Gastroesophageal sphincter (tissue), 4 donors: Measurements from ENCODE around the gene WEE1. TPM values are rescaled to one million over a fixed set of nuclear protein-coding genes. Genes with fewer than 3 reads are reported as not detected.

Experiments
- ATAC-seq: fragments of 150-250 bp; one replicate; pipeline ENCODE4 v1.9.1; 2016; ENCODE audit warnings: mild to moderate bottlenecking, moderate library complexity
- H3K27ac ChIP-seq, 4 donors: fragments of 200-600 bp; sonication (generic) in 3 of 4; 1 replicate in 3 of 4; 2 replicates in 1 of 4; pipeline ENCODE4 v1.5.1; 2016 to 2019
- H3K27me3 ChIP-seq: fragments of 200-600 bp; sonication (generic); one replicate; pipeline ENCODE4 v1.5.1; 2019
- H3K36me3 ChIP-seq, 2 donors: fragments of 200-600 bp; sonication (generic); one replicate each; pipeline ENCODE4 v1.5.1; 2019; ENCODE audit warnings: control low read depth in 1 of 2
- H3K4me1 ChIP-seq, 3 donors: fragments of 200-600 bp; sonication (generic); 1 replicate in 2 of 3; 2 replicates in 1 of 3; pipeline ENCODE4 v1.5.1; 2016 to 2019; ENCODE audit warnings: control low read depth in 2 of 3
- H3K4me3 ChIP-seq, 2 donors: fragments of 200-600 bp; sonication (generic); one replicate each; pipeline ENCODE4 v1.5.1; 2019; ENCODE audit warnings: mild to moderate bottlenecking in 1 of 2, moderate library complexity in 1 of 2
- H3K9me3 ChIP-seq, 3 donors: fragments of 200-600 bp; sonication (generic); one replicate each; pipeline ENCODE4 v1.5.1; 2017 to 2019; ENCODE audit warnings: control low read depth in 2 of 3
- CTCF ChIP-seq, 4 experiments: fragments of 200-600 bp in 2 of 4; fragments of 450-650 bp in 2 of 4; sonication (generic) in 1 of 4; IDR thresholded peaks; one replicate each; pipeline ENCODE4 v1.5.1; 2017 to 2019; ENCODE audit warnings: antibody characterized with exemption in 4 of 4, mild to moderate bottlenecking in 2 of 4, moderate library complexity in 2 of 4
- EP300 ChIP-seq: sonication (generic); formaldehyde crosslinking; IDR thresholded peaks from one replicate; pipeline ENCODE4 v1.6.1; 2017; ENCODE audit warnings: antibody characterized with exemption, mild to moderate bottlenecking
- POLR2A ChIP-seq, 2 donors: fragments of 450-650 bp; IDR thresholded peaks; one replicate each; pipeline ENCODE4 v1.6.1; 2017; ENCODE audit warnings: antibody characterized with exemption in 2 of 2, mild to moderate bottlenecking in 2 of 2, moderate library complexity in 1 of 2
- POLR2AphosphoS5 ChIP-seq: sonication (generic); formaldehyde crosslinking; IDR thresholded peaks from one replicate; pipeline ENCODE4 v1.6.1; 2017; ENCODE audit warnings: antibody characterized with exemption
- WGBS, 2 donors: methylation state at CpG; one replicate each; pipeline ENCODE4 v1.1.5; 2018; ENCODE audit warnings: low coverage in 1 of 2; 5-methylcytosine and 5-hydroxymethylcytosine counted together
- total RNA-seq, 4 donors: library from RNA; depleted of rRNA; stranded (reverse); fragments of >200 nt; gene quantifications; one replicate each; pipeline ENCODE4 v1.1.0, GENCODE V29; 2016

The WEE1 gene
- total RNA-seq, 4 donors from 2014 or later = 42.5 to 65.3 (median 51.3) TPM

DNA sequence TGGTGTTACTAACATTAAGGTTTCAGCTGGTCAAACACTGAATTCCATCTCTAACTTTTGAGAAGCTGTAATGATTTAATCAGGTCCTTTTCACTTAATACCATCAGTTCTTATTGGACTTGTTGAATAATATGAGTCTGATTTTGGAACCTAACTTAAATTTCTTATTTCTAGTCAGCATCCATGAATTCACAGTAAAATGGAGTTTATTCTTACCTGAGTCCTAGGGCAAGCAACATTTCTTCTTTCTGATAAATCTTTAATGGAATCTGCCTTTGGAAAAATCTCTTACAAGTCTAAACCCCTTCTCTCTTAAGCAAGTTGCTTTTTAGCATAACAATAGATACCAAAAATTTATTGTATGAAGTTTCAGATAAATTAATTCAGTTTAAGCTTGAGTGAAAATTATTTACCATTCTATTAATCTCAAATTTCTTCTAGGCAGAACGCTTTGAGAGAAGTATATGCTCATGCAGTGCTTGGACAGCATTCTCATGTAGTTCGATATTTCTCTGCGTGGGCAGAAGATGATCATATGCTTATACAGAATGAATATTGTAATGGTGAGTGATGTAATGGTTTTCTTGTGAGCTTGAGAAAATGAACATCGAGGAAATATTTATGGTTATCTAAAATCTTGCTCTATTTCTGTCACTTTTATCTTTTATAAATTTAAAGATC, 3.4 kb downstream of the WEE1 start:
- no peak for TF ChIP-seq EP300
- TF ChIP-seq CTCF (IDR thresholded peaks at IDR 0.05) = no peak
- H3K27ac ChIP-seq = peak overlapping the region; percentile 90 to 99 (median 96)
- peaks cover 0 to 15% of the 10 kb centered on the region in 2 donors for H3K36me3 ChIP-seq
- no peak for ATAC-seq
- H3K4me1 ChIP-seq = peaks cover 2 to 26% (median 5%) of the 10 kb centered on the region in 3 donors
- H3K4me3 ChIP-seq = peak overlapping the region; percentile 68 to 88
- no peaks in the 10 kb centered on the region for H3K9me3 ChIP-seq
- whole genome bisulfite sequencing, 2 donors = 15 to 32% methylated on average over 4 of the region's 4 CpGs
- H3K27me3 ChIP-seq = no peaks in the 10 kb centered on the region

GRCh38 chr11:9577556-9577955, 4.1 kb downstream of the WEE1 start:
- peak overlapping the region; percentile 40 to 99 (median 92) for H3K27ac ChIP-seq
- H3K36me3 ChIP-seq = peaks cover 0 to 22% of the 10 kb centered on the region in 2 donors
- no peaks in the 10 kb centered on the region for H3K9me3 ChIP-seq
- TF ChIP-seq CTCF (IDR thresholded peaks at IDR 0.05) (no peak), POLR2AphosphoS5 (no peak), POLR2A (IDR thresholded peaks at IDR 0.05) (no peak), EP300 (no peak)
- H3K4me1 ChIP-seq = peaks cover 0 to 20% (median 2%) of the 10 kb centered on the region in 3 donors
- no peaks in the 10 kb centered on the region for H3K27me3 ChIP-seq
- ATAC-seq = no peak
- WGBS, 2 donors = 23 to 31% methylated on average over 7 of the region's 7 CpGs
- peak overlapping the region; percentile 29 to 88 for H3K4me3 ChIP-seq

DNA sequence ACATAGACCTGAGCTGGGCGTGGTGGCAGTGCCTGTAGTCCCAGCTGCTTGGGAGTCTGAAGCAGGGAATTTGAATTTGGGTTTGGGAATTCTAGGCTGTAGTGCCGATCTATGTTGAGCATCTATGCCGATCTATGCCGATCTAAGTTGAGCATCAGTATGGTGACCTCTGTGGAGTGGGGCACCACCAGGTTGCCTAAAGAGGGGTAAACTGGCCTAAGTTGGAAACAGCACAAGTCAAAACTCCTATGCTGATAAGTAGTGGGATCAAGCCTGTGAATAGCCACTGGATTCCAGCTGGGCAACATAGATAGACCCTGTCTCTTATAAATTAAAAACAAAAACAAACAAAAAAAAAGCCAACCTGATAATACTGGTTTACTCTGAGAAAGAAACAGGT, 7.4 kb downstream of the WEE1 start:
- no peak for TF ChIP-seq POLR2AphosphoS5
- TF ChIP-seq POLR2A (IDR thresholded peaks at IDR 0.05) = no peak
- no peak for TF ChIP-seq EP300
- no peak for TF ChIP-seq CTCF (IDR thresholded peaks at IDR 0.05)
- WGBS, 2 donors = 95 to 98% methylated on average over 3 to 4 of the region's 4 CpGs
- Histone ChIP-seq H3K36me3 (peaks cover 0 to 55% of the 10 kb centered on the region in 2 donors), H3K9me3 (no peaks in the 10 kb centered on the region), H3K4me3 (no peak overlapping the region), H3K27me3 (no peaks in the 10 kb centered on the region), H3K4me1 (peaks cover 0 to 20% (median 2%) of the 10 kb centered on the region in 3 donors), H3K27ac (no peak overlapping the region)
- ATAC-seq = no peak

DNA sequence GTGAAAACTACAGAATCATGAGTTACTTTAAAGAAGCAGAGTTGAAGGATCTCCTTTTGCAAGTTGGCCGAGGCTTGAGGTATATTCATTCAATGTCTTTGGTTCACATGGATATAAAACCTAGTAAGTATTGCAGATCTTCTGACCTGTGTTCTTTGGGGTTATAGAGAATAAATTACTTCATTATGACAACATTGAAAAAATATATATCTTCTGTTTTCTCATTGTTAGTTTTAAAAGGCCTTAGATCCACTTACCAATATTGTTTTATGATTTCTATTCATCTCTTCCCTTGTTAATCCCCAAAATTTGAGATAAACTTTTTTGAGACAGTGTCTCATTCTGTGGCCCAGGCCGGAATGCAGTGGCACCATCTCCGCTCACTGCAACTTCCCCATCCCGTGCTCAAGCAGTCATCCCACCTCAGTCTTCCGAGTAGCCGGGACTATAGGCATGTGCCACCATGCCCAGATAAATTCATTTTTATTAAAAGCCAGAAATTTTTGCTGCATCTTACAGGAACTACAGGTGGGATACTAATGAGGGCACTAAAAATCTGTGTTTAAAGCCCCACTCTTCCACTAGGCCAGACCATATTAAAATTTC, 8.2 kb downstream of the WEE1 start:
- H3K9me3 ChIP-seq = no peaks in the 10 kb centered on the region
- TF ChIP-seq EP300 = no peak
- no peak for TF ChIP-seq POLR2AphosphoS5
- no peak for TF ChIP-seq CTCF (IDR thresholded peaks at IDR 0.05)
- TF ChIP-seq POLR2A (IDR thresholded peaks at IDR 0.05) = no peak
- peaks cover 2 to 63% of the 10 kb centered on the region in 2 donors for H3K36me3 ChIP-seq
- peaks cover 0 to 20% (median 2%) of the 10 kb centered on the region in 3 donors for H3K4me1 ChIP-seq
- H3K27ac ChIP-seq = no peak overlapping the region
- 96 to 97% methylated on average over 4 to 6 of the region's 6 CpGs for WGBS, 2 donors
- H3K27me3 ChIP-seq = no peaks in the 10 kb centered on the region
- no peak overlapping the region for H3K4me3 ChIP-seq
- ATAC-seq = no peak

- no peak overlapping the region for H3K4me3 ChIP-seq
- TF ChIP-seq CTCF (IDR thresholded peaks at IDR 0.05) (no peak), POLR2A (IDR thresholded peaks at IDR 0.05) (no peak), POLR2AphosphoS5 (no peak), EP300 (no peak)
- no peak for ATAC-seq
- no peaks in the 10 kb centered on the region for H3K4me1 ChIP-seq
- H3K9me3 ChIP-seq = no peaks in the 10 kb centered on the region
- no peak overlapping the region for H3K27ac ChIP-seq
- H3K27me3 ChIP-seq = no peaks in the 10 kb centered on the region
- H3K36me3 ChIP-seq = peaks cover 10 to 47% of the 10 kb centered on the region in 2 donors
- 86 to 94% methylated on average over 4 of the region's 4 CpGs for WGBS, 2 donors
These were observed 17.2 kb downstream of the WEE1 start for GRCh38 chr11:9590717-9591116.
